ENCODE measurements around the gene KLHL22. TPM values are rescaled to one million over a fixed set of nuclear protein-coding genes. Genes with fewer than 3 reads are reported as not detected.

Gene KLHL22
- total RNA-seq, 1 donor: 36.9 TPM

DNA sequence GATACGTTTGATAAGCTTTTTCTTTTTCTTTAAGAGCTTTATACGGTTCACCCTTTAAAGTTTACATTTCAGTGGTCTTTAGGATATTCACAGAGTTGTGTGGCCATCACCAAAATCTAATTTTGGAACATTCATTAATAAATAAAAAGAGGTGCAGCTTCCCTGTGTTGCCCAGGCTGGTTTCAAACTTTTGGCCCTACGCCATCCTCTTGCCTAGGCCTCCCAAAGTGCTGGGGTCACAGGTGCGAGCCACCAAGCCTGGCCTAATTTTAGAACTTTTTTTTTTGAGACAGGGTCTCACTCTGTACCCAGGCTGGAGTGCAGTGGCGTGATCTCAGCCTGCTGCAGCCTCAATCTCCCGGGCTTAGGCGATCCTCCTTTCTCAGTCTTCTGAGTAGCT is 42.4 kb upstream of the KLHL22 start:
- no peak overlapping the region for H3K4me2 ChIP-seq (ENCODE audit: insufficient read depth, low read length)
- TF ChIP-seq, protein P1, sequence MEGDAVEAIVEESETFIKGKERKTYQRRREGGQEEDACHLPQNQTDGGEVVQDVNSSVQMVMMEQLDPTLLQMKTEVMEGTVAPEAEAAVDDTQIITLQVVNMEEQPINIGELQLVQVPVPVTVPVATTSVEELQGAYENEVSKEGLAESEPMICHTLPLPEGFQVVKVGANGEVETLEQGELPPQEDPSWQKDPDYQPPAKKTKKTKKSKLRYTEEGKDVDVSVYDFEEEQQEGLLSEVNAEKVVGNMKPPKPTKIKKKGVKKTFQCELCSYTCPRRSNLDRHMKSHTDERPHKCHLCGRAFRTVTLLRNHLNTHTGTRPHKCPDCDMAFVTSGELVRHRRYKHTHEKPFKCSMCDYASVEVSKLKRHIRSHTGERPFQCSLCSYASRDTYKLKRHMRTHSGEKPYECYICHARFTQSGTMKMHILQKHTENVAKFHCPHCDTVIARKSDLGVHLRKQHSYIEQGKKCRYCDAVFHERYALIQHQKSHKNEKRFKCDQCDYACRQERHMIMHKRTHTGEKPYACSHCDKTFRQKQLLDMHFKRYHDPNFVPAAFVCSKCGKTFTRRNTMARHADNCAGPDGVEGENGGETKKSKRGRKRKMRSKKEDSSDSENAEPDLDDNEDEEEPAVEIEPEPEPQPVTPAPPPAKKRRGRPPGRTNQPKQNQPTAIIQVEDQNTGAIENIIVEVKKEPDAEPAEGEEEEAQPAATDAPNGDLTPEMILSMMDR (IDR thresholded peaks at IDR 0.05; ENCODE audit: extremely low read depth, low read depth, low read length): no peak
- H3K79me2 ChIP-seq (ENCODE audit: insufficient read depth, low read length): peaks cover 94% of the 10 kb centered on the region
- H3K27ac ChIP-seq (ENCODE audit: low read depth, low read length): no peak overlapping the region
- DNase-seq (ENCODE audit: insufficient read length, low spot score, missing footprints): no peak
- H3K27me3 ChIP-seq (ENCODE audit: insufficient read depth, low read length): no peaks in the 10 kb centered on the region
- H3K4me3 ChIP-seq (ENCODE audit: insufficient read depth, low read length): no peak overlapping the region
- H3K36me3 ChIP-seq (ENCODE audit: insufficient read depth, low read length): peaks cover 52% of the 10 kb centered on the region
- H3K9me3 ChIP-seq (ENCODE audit: low read depth, low read length): no peaks in the 10 kb centered on the region
- H3K4me1 ChIP-seq (ENCODE audit: insufficient read depth, low read length): peaks cover 14% of the 10 kb centered on the region
- H2AFZ ChIP-seq (ENCODE audit: low read length): no peak overlapping the region
- H4K20me1 ChIP-seq (ENCODE audit: insufficient read depth, low read length): peaks cover 23% of the 10 kb centered on the region

DNA sequence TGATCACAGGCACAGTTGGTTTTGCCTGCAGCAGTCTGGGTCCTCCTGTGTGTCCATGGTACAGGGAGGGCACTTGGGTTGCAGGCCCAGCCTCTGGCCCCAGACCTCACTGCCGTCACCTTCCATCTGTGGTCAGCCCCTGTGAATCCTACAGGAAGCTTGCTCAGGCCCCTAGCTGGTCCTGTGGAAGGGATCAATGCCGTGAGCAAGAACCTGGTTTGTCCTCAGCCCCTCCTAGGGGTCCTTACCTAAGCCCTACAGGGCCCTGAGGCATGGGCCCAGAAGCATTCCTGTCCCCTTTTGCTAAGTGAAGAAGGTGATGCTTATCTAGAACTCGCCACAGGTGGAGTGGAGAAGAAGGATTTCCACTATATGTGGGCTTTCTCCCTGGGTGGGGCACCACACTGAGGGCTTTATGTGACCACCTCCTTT is 41.7 kb upstream of the KLHL22 start:
- Histone ChIP-seq H3K79me2 (ENCODE audit: insufficient read depth, low read length) (peaks cover 95% of the 10 kb centered on the region), H4K20me1 (ENCODE audit: insufficient read depth, low read length) (peaks cover 28% of the 10 kb centered on the region), H3K27ac (ENCODE audit: low read depth, low read length) (no peak overlapping the region), H3K36me3 (ENCODE audit: insufficient read depth, low read length) (peaks cover 49% of the 10 kb centered on the region), H3K9me3 (ENCODE audit: low read depth, low read length) (no peaks in the 10 kb centered on the region), H2AFZ (ENCODE audit: low read length) (no peak overlapping the region), H3K4me3 (ENCODE audit: insufficient read depth, low read length) (no peak overlapping the region), H3K4me2 (ENCODE audit: insufficient read depth, low read length) (no peak overlapping the region), H3K4me1 (ENCODE audit: insufficient read depth, low read length) (peaks cover 20% of the 10 kb centered on the region), H3K27me3 (ENCODE audit: insufficient read depth, low read length) (no peaks in the 10 kb centered on the region)
- TF ChIP-seq, protein P1 (IDR thresholded peaks at IDR 0.05; ENCODE audit: extremely low read depth, low read depth, low read length): no peak
- no peak for DNase-seq (ENCODE audit: insufficient read length, low spot score, missing footprints)

DNA sequence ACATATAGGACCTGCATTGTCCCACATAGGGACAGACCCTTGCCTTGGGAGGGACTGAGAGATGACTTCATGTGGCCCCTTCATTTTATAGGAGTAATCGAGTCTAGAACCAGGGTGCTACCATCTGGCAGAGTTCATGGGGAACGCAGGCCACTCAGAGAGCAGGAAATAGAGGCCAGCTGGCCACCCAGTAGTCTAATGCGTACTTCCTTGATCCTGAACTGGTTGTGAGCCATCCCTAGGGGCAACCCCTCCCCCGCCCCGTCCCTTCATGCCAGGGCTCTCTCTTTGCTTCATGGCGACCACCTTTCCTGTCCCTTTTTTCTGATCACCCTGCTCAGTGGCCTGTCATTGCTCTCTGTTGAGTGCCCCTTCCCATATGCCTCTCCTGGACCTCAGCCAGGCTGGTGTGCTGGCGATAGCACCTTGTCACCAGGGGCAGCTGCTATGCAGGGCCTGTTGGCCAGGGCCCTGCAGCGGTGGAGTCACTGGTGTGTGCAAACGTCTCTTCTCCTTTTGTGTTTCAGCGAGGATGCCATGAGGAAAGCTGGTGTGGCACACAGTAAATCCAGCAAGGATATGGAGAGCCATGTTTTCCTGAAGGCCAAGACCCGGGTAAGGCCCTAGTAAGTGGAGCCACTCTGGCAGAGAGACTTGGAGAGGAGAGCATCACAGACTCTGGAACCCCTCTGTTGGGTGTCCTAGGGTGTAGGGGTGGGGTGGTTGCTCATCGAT is 41.2 kb upstream of the KLHL22 start:
- peaks cover 26% of the 10 kb centered on the region for H3K4me1 ChIP-seq (ENCODE audit: insufficient read depth, low read length)
- H3K4me3 ChIP-seq (ENCODE audit: insufficient read depth, low read length): no peak overlapping the region
- no peak overlapping the region for H3K27ac ChIP-seq (ENCODE audit: low read depth, low read length)
- TF ChIP-seq, protein P1 (IDR thresholded peaks at IDR 0.05; ENCODE audit: extremely low read depth, low read depth, low read length): no peak
- H2AFZ ChIP-seq (ENCODE audit: low read length): no peak overlapping the region
- no peaks in the 10 kb centered on the region for H3K9me3 ChIP-seq (ENCODE audit: low read depth, low read length)
- no peak for DNase-seq (ENCODE audit: insufficient read length, low spot score, missing footprints)
- H3K36me3 ChIP-seq (ENCODE audit: insufficient read depth, low read length): peaks cover 43% of the 10 kb centered on the region
- H4K20me1 ChIP-seq (ENCODE audit: insufficient read depth, low read length): peaks cover 28% of the 10 kb centered on the region
- H3K27me3 ChIP-seq (ENCODE audit: insufficient read depth, low read length): no peaks in the 10 kb centered on the region
- no peak overlapping the region for H3K4me2 ChIP-seq (ENCODE audit: insufficient read depth, low read length)
- peaks cover 93% of the 10 kb centered on the region for H3K79me2 ChIP-seq (ENCODE audit: insufficient read depth, low read length)

DNA sequence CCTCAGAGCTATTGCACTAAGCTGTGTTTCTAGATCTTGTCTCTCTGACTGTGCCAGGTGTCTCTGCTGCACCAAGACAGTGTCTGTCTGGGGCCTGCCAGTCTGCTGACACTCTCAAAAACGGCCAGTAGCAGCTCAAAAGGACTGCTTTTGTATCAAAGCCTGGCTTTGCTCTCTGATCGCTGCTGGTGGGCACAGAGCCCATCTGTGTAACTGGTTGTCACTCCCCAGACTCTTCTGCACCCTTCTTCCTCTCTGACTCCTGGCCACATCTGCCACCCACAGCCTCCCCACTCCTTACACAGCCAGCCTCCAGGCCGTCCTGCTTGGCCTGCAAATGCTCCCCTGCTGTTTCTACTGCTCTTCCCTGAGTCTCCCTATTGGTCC is 38.3 kb upstream of the KLHL22 start:
- H2AFZ ChIP-seq (ENCODE audit: low read length): no peak overlapping the region
- DNase-seq (ENCODE audit: insufficient read length, low spot score, missing footprints): no peak
- H3K4me1 ChIP-seq (ENCODE audit: insufficient read depth, low read length): peaks cover 46% of the 10 kb centered on the region
- H3K27me3 ChIP-seq (ENCODE audit: insufficient read depth, low read length): no peaks in the 10 kb centered on the region
- no peaks in the 10 kb centered on the region for H3K9me3 ChIP-seq (ENCODE audit: low read depth, low read length)
- peaks cover 30% of the 10 kb centered on the region for H3K36me3 ChIP-seq (ENCODE audit: insufficient read depth, low read length)
- H4K20me1 ChIP-seq (ENCODE audit: insufficient read depth, low read length): peaks cover 35% of the 10 kb centered on the region
- peaks cover 94% of the 10 kb centered on the region for H3K79me2 ChIP-seq (ENCODE audit: insufficient read depth, low read length)
- no peak overlapping the region for H3K4me3 ChIP-seq (ENCODE audit: insufficient read depth, low read length)
- no peak overlapping the region for H3K4me2 ChIP-seq (ENCODE audit: insufficient read depth, low read length)
- TF ChIP-seq, protein P1 (IDR thresholded peaks at IDR 0.05; ENCODE audit: extremely low read depth, low read depth, low read length): no peak
- H3K27ac ChIP-seq (ENCODE audit: low read depth, low read length): peak overlapping the region; percentile 97
